Cerebellar cortex (tissue), 1 donor: ENCODE measurements around the gene CHFR.
A peak's percentile ranks its signal among the peaks of the same experiment; 100 is the strongest.
"Not testable (repeated sequence)": the region's sequence is repeated elsewhere in the genome, so short reads cannot be mapped to it uniquely, and the experiment has no call there.

ENCODE experiments used
- DNase-seq: peaks from one replicate; pipeline ENCODE4 v3.0.0-alpha.2; 2015; ENCODE audit warnings: low spot score

Gene CHFR

GRCh38 chr12:132874620-132875019, 12.8 kb downstream of the CHFR start:
- not testable (repeated sequence) for DNase-seq

GRCh38 chr12:132874175-132874574, 13.2 kb downstream of the CHFR start:
- DNase-seq: no peak

GRCh38 chr12:132873724-132874123, 13.7 kb downstream of the CHFR start:
- DNase-seq: no peak

- DNase-seq: no peak
Measured at GRCh38 chr12:132872975-132873421, 14.4 kb downstream of the CHFR start.

GRCh38 chr12:132872073-132872855, 15.1 kb downstream of the CHFR start:
- no peak for DNase-seq

GRCh38 chr12:132869551-132869950, 17.9 kb downstream of the CHFR start:
- DNase-seq: no peak

GRCh38 chr12:132866251-132866828, 21.1 kb downstream of the CHFR start:
- DNase-seq: no peak

GRCh38 chr12:132861558-132861957, 25.8 kb downstream of the CHFR start:
- DNase-seq: no peak

GRCh38 chr12:132858718-132859266, 28.6 kb downstream of the CHFR start:
- no peak for DNase-seq

GRCh38 chr12:132857019-132857418, 30.4 kb downstream of the CHFR start:
- not testable (repeated sequence) for DNase-seq

GRCh38 chr12:132856581-132856980, 30.8 kb downstream of the CHFR start:
- DNase-seq: no peak

- DNase-seq: not testable (repeated sequence)
Measured at GRCh38 chr12:132855211-132855610, 32.2 kb downstream of the CHFR start.

GRCh38 chr12:132853285-132854092, 33.9 kb downstream of the CHFR start:
- no peak for DNase-seq

GRCh38 chr12:132852496-132852895, 34.9 kb downstream of the CHFR start:
- DNase-seq: no peak

GRCh38 chr12:132851465-132851864, 35.9 kb downstream of the CHFR start:
- no peak for DNase-seq

GRCh38 chr12:132850291-132850690, 37.1 kb downstream of the CHFR start:
- peak; percentile 88 for DNase-seq

GRCh38 chr12:132848521-132848920, 38.9 kb downstream of the CHFR start:
- DNase-seq: peak; percentile 27

GRCh38 chr12:132847363-132848356, 39.7 kb downstream of the CHFR start:
- DNase-seq: peak; percentile 80

GRCh38 chr12:132844681-132845080, 42.7 kb downstream of the CHFR start:
- not testable (repeated sequence) for DNase-seq

GRCh38 chr12:132842449-132843045, 44.9 kb downstream of the CHFR start:
- no peak for DNase-seq

- DNase-seq: no peak
Measured at GRCh38 chr12:132841151-132841550, 46.3 kb downstream of the CHFR start.
